ENCODE data around the gene ZNF506.
"Not testable (repeated sequence)": the region's sequence is repeated elsewhere in the genome, so short reads cannot be mapped to it uniquely, and the experiment has no call there.

ZNF506 gene

DNA sequence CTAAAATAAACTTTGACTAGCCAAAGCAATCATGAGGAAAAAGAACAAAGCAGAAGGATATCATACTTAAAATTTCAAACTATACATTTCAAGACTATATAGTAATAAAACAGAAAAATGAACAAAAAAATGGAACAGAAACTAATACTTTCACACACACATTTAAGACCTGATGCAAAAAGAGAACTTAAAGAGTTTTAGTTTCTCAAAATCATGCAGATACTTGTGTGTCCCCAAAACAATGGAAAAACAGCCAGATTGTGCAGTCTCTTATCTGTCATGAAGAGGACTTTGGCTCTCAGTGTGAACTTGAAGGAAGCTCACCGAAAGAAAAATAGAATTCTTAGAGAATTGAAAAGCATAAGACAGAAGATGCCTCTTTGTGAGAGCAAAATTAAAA, 16.1 kb downstream of the ZNF506 start:
- peaks cover 10 to 41% (median 34%) of the 10 kb centered on the region in 3 donors for H3K36me3 ChIP-seq
- H3K27ac ChIP-seq: no peak overlapping the region
- no peak for DNase-seq
- H3K9me3 ChIP-seq: no peaks in the 10 kb centered on the region
- no peaks in the 10 kb centered on the region for H3K27me3 ChIP-seq
- TF ChIP-seq, protein P1, sequence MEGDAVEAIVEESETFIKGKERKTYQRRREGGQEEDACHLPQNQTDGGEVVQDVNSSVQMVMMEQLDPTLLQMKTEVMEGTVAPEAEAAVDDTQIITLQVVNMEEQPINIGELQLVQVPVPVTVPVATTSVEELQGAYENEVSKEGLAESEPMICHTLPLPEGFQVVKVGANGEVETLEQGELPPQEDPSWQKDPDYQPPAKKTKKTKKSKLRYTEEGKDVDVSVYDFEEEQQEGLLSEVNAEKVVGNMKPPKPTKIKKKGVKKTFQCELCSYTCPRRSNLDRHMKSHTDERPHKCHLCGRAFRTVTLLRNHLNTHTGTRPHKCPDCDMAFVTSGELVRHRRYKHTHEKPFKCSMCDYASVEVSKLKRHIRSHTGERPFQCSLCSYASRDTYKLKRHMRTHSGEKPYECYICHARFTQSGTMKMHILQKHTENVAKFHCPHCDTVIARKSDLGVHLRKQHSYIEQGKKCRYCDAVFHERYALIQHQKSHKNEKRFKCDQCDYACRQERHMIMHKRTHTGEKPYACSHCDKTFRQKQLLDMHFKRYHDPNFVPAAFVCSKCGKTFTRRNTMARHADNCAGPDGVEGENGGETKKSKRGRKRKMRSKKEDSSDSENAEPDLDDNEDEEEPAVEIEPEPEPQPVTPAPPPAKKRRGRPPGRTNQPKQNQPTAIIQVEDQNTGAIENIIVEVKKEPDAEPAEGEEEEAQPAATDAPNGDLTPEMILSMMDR (IDR thresholded peaks at IDR 0.05): no peak
- no peak overlapping the region for H3K4me3 ChIP-seq
- H3K4me1 ChIP-seq: peaks cover 0 to 7% (median 0%) of the 10 kb centered on the region in 4 donors
- intact Hi-C loops (cut with DNase I; ENCODE audit: low total_unique reads): no loop called here

DNA sequence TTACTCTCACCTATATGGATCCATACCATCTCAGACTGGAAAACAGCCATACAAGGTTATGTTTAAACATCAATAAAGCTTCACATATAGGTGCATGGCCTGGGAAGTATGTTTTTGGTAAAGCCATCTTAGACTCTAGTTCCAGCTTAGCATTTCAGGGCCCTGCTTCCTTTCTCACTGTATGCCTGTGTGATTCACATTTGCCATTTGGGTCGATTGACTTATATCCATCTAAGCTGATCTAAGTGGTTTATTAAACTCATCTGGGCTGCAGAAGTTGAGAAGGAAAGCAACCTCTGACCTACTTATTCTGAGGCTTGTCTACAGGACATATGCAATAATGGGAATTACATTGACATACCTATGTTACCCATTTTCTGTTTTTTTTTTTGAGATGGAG, 33.5 kb downstream of the ZNF506 start:
- DNase-seq: no peak
- no peaks in the 10 kb centered on the region for H3K27me3 ChIP-seq
- TF ChIP-seq, protein P1 (IDR thresholded peaks at IDR 0.05): no peak
- intact Hi-C loops (cut with DNase I; ENCODE audit: low total_unique reads): no loop called here
- no peak overlapping the region for H3K27ac ChIP-seq
- no peak overlapping the region for H3K4me3 ChIP-seq
- H3K4me1 ChIP-seq: no peaks in the 10 kb centered on the region
- peaks cover 46 to 56% (median 49%) of the 10 kb centered on the region in 3 donors for H3K36me3 ChIP-seq
- H3K9me3 ChIP-seq: no peaks in the 10 kb centered on the region

DNA sequence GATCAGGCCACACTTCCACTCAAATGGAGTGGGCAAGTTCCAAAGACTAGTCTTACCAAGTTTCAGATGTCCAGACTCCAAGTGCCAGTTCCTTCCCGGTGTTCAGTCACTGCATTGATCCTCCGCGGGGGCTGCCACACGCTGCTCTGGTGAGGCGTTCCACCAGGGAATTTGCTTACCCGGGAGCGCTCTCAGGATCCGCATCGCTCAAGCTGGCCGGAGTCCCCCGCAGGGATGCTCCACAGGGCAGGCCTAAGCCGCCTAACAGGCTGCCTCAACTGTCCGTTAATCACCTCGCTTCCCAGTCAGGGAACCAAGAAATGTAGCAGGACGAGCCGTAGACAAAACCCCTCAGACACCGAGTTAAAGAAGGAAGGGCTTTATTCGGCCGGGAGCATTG, 36.1 kb downstream of the ZNF506 start:
- H3K27ac ChIP-seq; H3K4me3 ChIP-seq; DNase-seq; H3K27me3 ChIP-seq; H3K4me1 ChIP-seq; H3K9me3 ChIP-seq; intact Hi-C loops (cut with DNase I; ENCODE audit: low total_unique reads): not testable (repeated sequence)
- peaks cover 23 to 36% (median 23%) of the 10 kb centered on the region in 3 donors for H3K36me3 ChIP-seq

GRCh38 chr19:19782783-19783182, 38.8 kb downstream of the ZNF506 start:
- H3K36me3 ChIP-seq: peaks cover 0 to 10% (median 6%) of the 10 kb centered on the region in 3 donors
- intact Hi-C loops (cut with DNase I; ENCODE audit: low total_unique reads): no loop called here
- no peak overlapping the region for H3K4me3 ChIP-seq
- H3K27me3 ChIP-seq: no peaks in the 10 kb centered on the region
- H3K27ac ChIP-seq: no peak overlapping the region
- no peaks in the 10 kb centered on the region for H3K9me3 ChIP-seq
- TF ChIP-seq, protein P1 (IDR thresholded peaks at IDR 0.05): no peak
- no peak for DNase-seq
- peaks cover 0 to 4% (median under 1%) of the 10 kb centered on the region in 4 donors for H3K4me1 ChIP-seq

GRCh38 chr19:19781791-19782190, 39.8 kb downstream of the ZNF506 start:
- H3K27ac ChIP-seq; H3K9me3 ChIP-seq; H3K27me3 ChIP-seq; DNase-seq; intact Hi-C loops (cut with DNase I; ENCODE audit: low total_unique reads); H3K36me3 ChIP-seq; H3K4me3 ChIP-seq: not testable (repeated sequence)
- peaks cover 0 to 13% (median 8%) of the 10 kb centered on the region in 4 donors for H3K4me1 ChIP-seq

DNA sequence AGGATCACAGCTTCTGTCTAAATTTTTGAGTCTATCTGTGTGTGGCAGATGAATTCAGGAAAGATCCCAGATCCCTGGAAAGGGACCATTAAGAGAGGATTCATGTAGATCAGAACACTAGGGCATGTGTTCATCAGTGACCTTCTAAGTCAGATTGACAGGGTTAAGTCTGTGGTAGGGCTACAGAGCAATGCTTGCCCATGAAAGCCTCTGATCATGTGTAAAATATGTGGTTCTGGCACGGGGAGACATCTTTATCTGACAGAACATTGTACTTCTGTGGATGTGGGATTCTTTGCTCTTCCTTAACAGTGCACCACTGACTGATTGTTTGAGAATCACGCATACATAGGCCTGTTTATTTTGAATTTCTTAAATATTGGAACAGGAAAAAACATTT, 42.9 kb downstream of the ZNF506 start:
- Histone ChIP-seq H3K36me3 (no peaks in the 10 kb centered on the region), H3K27me3 (no peaks in the 10 kb centered on the region), H3K27ac (no peak overlapping the region), H3K4me3 (no peak overlapping the region), H3K4me1 (peaks cover 0 to 22% (median 15%) of the 10 kb centered on the region in 4 donors), H3K9me3 (no peaks in the 10 kb centered on the region)
- DNase-seq: no peak
- TF ChIP-seq, protein P1 (IDR thresholded peaks at IDR 0.05): no peak
- intact Hi-C loops (cut with DNase I; ENCODE audit: low total_unique reads): no loop called here

GRCh38 chr19:19777692-19778091, 43.9 kb downstream of the ZNF506 start:
- Histone ChIP-seq H3K4me1 (peaks cover 0 to 22% (median 15%) of the 10 kb centered on the region in 4 donors), H3K36me3 (no peaks in the 10 kb centered on the region), H3K4me3 (no peak overlapping the region), H3K27me3 (no peaks in the 10 kb centered on the region), H3K9me3 (no peaks in the 10 kb centered on the region), H3K27ac (no peak overlapping the region)
- no peak for DNase-seq
- TF ChIP-seq, protein P1 (IDR thresholded peaks at IDR 0.05): no peak
- intact Hi-C loops (cut with DNase I; ENCODE audit: low total_unique reads): no loop called here

Data from tibial artery (tissue), 4 donors.